H1 (cell line): ENCODE measurements around the gene KCNMA1. TPM values are rescaled to one million over a fixed set of nuclear protein-coding genes. Genes with fewer than 3 reads are reported as not detected.

Source experiments
- CTCF ChIA-PET: fragments of 300-600 bp; sonication (Branson Sonifier 250); formaldehyde crosslinking; loops from one replicate; lab custom pipeline; 2021; ENCODE audit not compliant: partially characterized antibody; lab: Charles Lee
- POLR2A ChIA-PET: fragments of 300-600 bp; sonication (Branson Sonifier 250); formaldehyde crosslinking; loops from one replicate; lab custom pipeline; 2021; ENCODE audit warnings: inconsistent platforms; ENCODE audit not compliant: partially characterized antibody; lab: Charles Lee
- DNase-seq, 2 experiments: peaks; one replicate each; pipeline versions ENCODE4 v3.0.0 to v3.0.0-alpha.2; 2010 to 2022; ENCODE audit warnings: low spot score in 2 of 2, low read depth in 1 of 2, mixed read lengths in 1 of 2
- FAIRE-seq: peaks from 2 replicates; lab custom pipeline; 2011; peaks lifted over from hg19 to GRCh38; lab: Jason Lieb, UNC
- H2AFZ ChIP-seq: 2 replicates; pipeline ENCODE4 v1.8.1; 2012; ENCODE audit warnings: low read length, inconsistent platforms
- H2AK5ac ChIP-seq: 2 replicates; pipeline ENCODE4 v1.6.1; 2013; ENCODE audit warnings: low read depth, low read length
- H2BK120ac ChIP-seq: replicated peaks from 2 replicates; pipeline ENCODE3; 2013; ENCODE audit warnings: low read depth, low read length, inconsistent platforms
- H2BK12ac ChIP-seq: 2 replicates; pipeline ENCODE4 v1.6.1; 2013; ENCODE audit warnings: low read depth, low read length
- H2BK15ac ChIP-seq: 2 replicates; pipeline ENCODE4 v1.6.1; 2013; ENCODE audit warnings: low read length
- H2BK20ac ChIP-seq: 2 replicates; pipeline ENCODE4 v1.6.1; 2013; ENCODE audit warnings: low read length
- H2BK5ac ChIP-seq: 2 replicates; pipeline ENCODE4 v1.6.1; 2013; ENCODE audit warnings: low read depth, low read length
- H3K14ac ChIP-seq: 2 replicates; pipeline ENCODE4 v1.6.1; 2013; ENCODE audit warnings: inconsistent platforms; ENCODE audit not compliant: insufficient read length
- H3K18ac ChIP-seq: 2 replicates; pipeline ENCODE4 v1.6.1; 2013; ENCODE audit warnings: low read length; ENCODE audit errors: extremely low read depth
- H3K23ac ChIP-seq: 2 replicates; pipeline ENCODE4 v1.6.1; 2013; ENCODE audit warnings: inconsistent platforms; ENCODE audit not compliant: insufficient read length
- H3K23me2 ChIP-seq: 2 replicates; pipeline ENCODE4 v1.6.1; 2013; ENCODE audit warnings: low read depth, low read length
- H3K27ac ChIP-seq: 2 replicates; pipeline ENCODE4 v1.6.1; 2011; ENCODE audit warnings: low read depth, low read length, inconsistent platforms
- H3K27me3 ChIP-seq, 4 experiments: replicated peaks in 1 of 4; 1 replicate in 1 of 4; 2 replicates in 3 of 4; pipeline versions ENCODE4 v1.6.1 to v1.8.1; 2011 to 2013; ENCODE audit warnings: low read length in 3 of 4, mild to moderate bottlenecking in 3 of 4, inconsistent platforms in 2 of 4, mixed read lengths in 2 of 4, moderate library complexity in 1 of 4; ENCODE audit not compliant: control insufficient read depth in 3 of 4, insufficient read depth in 3 of 4; ENCODE audit errors: extremely low read depth in 1 of 4
- H3K36me3 ChIP-seq, 4 experiments: 2 replicates each; pipeline versions ENCODE4 v1.6.1 to v1.8.1; 2011 to 2013; ENCODE audit warnings: mild to moderate bottlenecking in 4 of 4, low read length in 3 of 4, moderate library complexity in 2 of 4, control low read depth in 1 of 4, inconsistent platforms in 1 of 4; ENCODE audit not compliant: insufficient read depth in 4 of 4, control insufficient read depth in 2 of 4
- H3K4ac ChIP-seq: replicated peaks from 2 replicates; pipeline ENCODE3; 2013; ENCODE audit warnings: low read length, low read depth, mixed read lengths, inconsistent platforms; ENCODE audit not compliant: insufficient read length
- H3K4me1 ChIP-seq, 4 experiments: replicated peaks in 1 of 4; 1 replicate in 1 of 4; 2 replicates in 3 of 4; pipeline versions ENCODE4 v1.6.1 to v1.8.1; 2011 to 2013; ENCODE audit warnings: low read length in 3 of 4, inconsistent platforms in 2 of 4, mixed read lengths in 1 of 4; ENCODE audit not compliant: insufficient read depth in 4 of 4, control insufficient read depth in 3 of 4
- H3K4me2 ChIP-seq, 2 experiments: 2 replicates each; pipeline versions ENCODE4 v1.6.1 to v1.8.1; 2011 to 2013; ENCODE audit warnings: low read depth in 2 of 2, low read length in 2 of 2, control low read depth in 1 of 2, inconsistent platforms in 1 of 2, mild to moderate bottlenecking in 1 of 2; ENCODE audit not compliant: insufficient read depth in 1 of 2
- H3K4me3 ChIP-seq, 4 experiments: fragments of 200-600, 300-600 bp in 1 of 4; sonication (generic), shearing (Covaris generic), sonication (Bioruptor Twin) in 1 of 4; 2 replicates each; pipeline versions ENCODE4 v1.5.1 to v1.8.1; 2011 to 2016; ENCODE audit warnings: low read length in 4 of 4, low read depth in 3 of 4, control low read depth in 2 of 4, inconsistent platforms in 2 of 4, mild to moderate bottlenecking in 2 of 4, mixed read lengths in 1 of 4, moderate library complexity in 1 of 4; ENCODE audit not compliant: insufficient read depth in 2 of 4; ENCODE audit errors: extremely low read depth in 1 of 4
- H3K56ac ChIP-seq: replicated peaks from 2 replicates; pipeline ENCODE3; 2013; ENCODE audit warnings: low read depth, mild to moderate bottlenecking, mixed read lengths, low read length, inconsistent platforms; ENCODE audit not compliant: insufficient read length
- H3K79me1 ChIP-seq: 2 replicates; pipeline ENCODE4 v1.6.1; 2013; ENCODE audit warnings: low read depth, low read length, control low read depth
- H3K79me2 ChIP-seq, 2 experiments: 2 replicates each; pipeline versions ENCODE4 v1.6.1 to v1.8.1; 2012 to 2013; ENCODE audit warnings: low read length in 2 of 2, mild to moderate bottlenecking in 2 of 2, inconsistent platforms in 1 of 2; ENCODE audit not compliant: insufficient read depth in 2 of 2, control insufficient read depth in 1 of 2
- H3K9ac ChIP-seq, 4 experiments: replicated peaks in 1 of 4; 1 replicate in 1 of 4; 2 replicates in 3 of 4; pipeline versions ENCODE4 v1.6.1 to v1.8.1; 2011 to 2013; ENCODE audit warnings: low read depth in 3 of 4, low read length in 3 of 4, control low read depth in 2 of 4, mild to moderate bottlenecking in 2 of 4, moderate library complexity in 2 of 4, inconsistent platforms in 1 of 4; ENCODE audit errors: extremely low read depth in 1 of 4
- H3K9me3 ChIP-seq, 2 experiments: 2 replicates each; pipeline versions ENCODE4 v1.6.1 to v1.8.1; 2012 to 2013; ENCODE audit warnings: mild to moderate bottlenecking in 2 of 2, moderate library complexity in 2 of 2, control low read depth in 1 of 2, inconsistent platforms in 1 of 2, low read depth in 1 of 2, low read length in 1 of 2, mixed read lengths in 1 of 2; ENCODE audit not compliant: insufficient read depth in 2 of 2
- H4K20me1 ChIP-seq, 2 experiments: replicated peaks in 1 of 2; 2 replicates each; pipeline versions ENCODE3 to v1.8.1; 2011 to 2013; ENCODE audit warnings: inconsistent platforms in 2 of 2, low read length in 2 of 2, mild to moderate bottlenecking in 1 of 2; ENCODE audit not compliant: insufficient read depth in 2 of 2, control insufficient read depth in 1 of 2
- H4K5ac ChIP-seq: 2 replicates; pipeline ENCODE4 v1.6.1; 2013; ENCODE audit warnings: low read length, low read depth, mixed read lengths, inconsistent platforms; ENCODE audit not compliant: insufficient read length
- H4K8ac ChIP-seq: 2 replicates; pipeline ENCODE4 v1.8.0; 2013; ENCODE audit warnings: mild to moderate bottlenecking, moderate library complexity, low read length, inconsistent platforms; ENCODE audit not compliant: insufficient read depth; ENCODE audit errors: extremely low read depth
- H4K91ac ChIP-seq: replicated peaks from 2 replicates; pipeline ENCODE3; 2013; ENCODE audit warnings: low read length, mixed read lengths, inconsistent platforms; ENCODE audit not compliant: insufficient read length
- ASH2L ChIP-seq: fragments of 200-600, 300-600 bp; sonication (generic); IDR thresholded peaks from one replicate; pipeline ENCODE4 v1.7.1; 2017; ENCODE audit warnings: low read length
- BCL11A ChIP-seq, 2 experiments: IDR thresholded peaks; one replicate each; pipeline ENCODE4 v1.6.1; 2011; ENCODE audit warnings: low read depth in 2 of 2, low read length in 2 of 2, mild to moderate bottlenecking in 2 of 2
- CBX5 ChIP-seq: fragments of 300-800, 300-1000 bp; sonication (generic); IDR thresholded peaks from 2 replicates; pipeline ENCODE4 v1.7.1; 2016; ENCODE audit warnings: antibody characterized with exemption, low read length, low read depth
- CHD1 ChIP-seq: IDR thresholded peaks from 2 replicates; pipeline ENCODE4 v1.6.1; 2012; ENCODE audit warnings: low read depth, low read length, improper control_type of control experiment
- CHD2 ChIP-seq: IDR thresholded peaks from 2 replicates; pipeline ENCODE4 v1.6.1; 2012; ENCODE audit warnings: low read length, improper control_type of control experiment
- EGR1 ChIP-seq: IDR thresholded peaks from 2 replicates; pipeline ENCODE4 v1.6.1; 2011; ENCODE audit warnings: low read depth, low read length, borderline replicate concordance
- EZH2 ChIP-seq: fragments of 200-600 bp; sonication (generic); IDR thresholded peaks from 2 replicates; pipeline ENCODE4 v1.7.1; 2012; ENCODE audit warnings: low read depth, mild to moderate bottlenecking, moderate library complexity, low read length, inconsistent platforms; ENCODE audit not compliant: severe bottlenecking
- NANOG ChIP-seq: IDR thresholded peaks from 2 replicates; pipeline ENCODE4 v1.6.1; 2011; ENCODE audit warnings: low read length, low read depth, mild to moderate bottlenecking, inconsistent platforms; ENCODE audit not compliant: insufficient read depth, poor library complexity, severe bottlenecking
- POLR2AphosphoS5 ChIP-seq: IDR thresholded peaks from 2 replicates; pipeline ENCODE4 v1.6.1; 2011; ENCODE audit warnings: low read depth, low read length
- RBBP5 ChIP-seq: IDR thresholded peaks from 2 replicates; pipeline ENCODE4 v1.7.1; 2012; ENCODE audit warnings: low read depth, mild to moderate bottlenecking, inconsistent platforms, low read length, moderate library complexity, borderline replicate concordance
- RNF2 ChIP-seq: fragments of 200-900, 300-1000 bp; sonication (generic); IDR thresholded peaks from 2 replicates; pipeline ENCODE4 v1.7.1; 2016; ENCODE audit warnings: borderline replicate concordance, low read depth, mild to moderate bottlenecking, antibody characterized with exemption, low read length; ENCODE audit not compliant: poor library complexity, severe bottlenecking; ENCODE audit errors: missing control alignments
- TBP ChIP-seq: IDR thresholded peaks from 2 replicates; pipeline ENCODE4 v1.6.1; 2011; ENCODE audit warnings: low read depth, low read length, improper control_type of control experiment
- YY1 ChIP-seq: IDR thresholded peaks from 2 replicates; pipeline ENCODE4 v1.6.1; 2011; ENCODE audit warnings: low read depth, mild to moderate bottlenecking, low read length
- ZNF274 ChIP-seq: IDR thresholded peaks from 2 replicates; pipeline ENCODE4 v1.7.0; 2012; ENCODE audit warnings: low read length, borderline replicate concordance; ENCODE audit errors: extremely low read depth
- WGBS, 2 experiments: shearing (Covaris generic) in 1 of 2; methylation state at CpG; one replicate each; pipeline versions ENCODE4 v1.1.6 to v1.1.7; 2013 to 2015; ENCODE audit warnings: low lambda C conversion rate in 2 of 2, mixed read lengths in 2 of 2, inconsistent platforms in 1 of 2, low coverage in 1 of 2, missing lambda C conversion rate in 1 of 2; ENCODE audit not compliant: insufficient replicate concordance in 2 of 2, insufficient coverage in 1 of 2, insufficient read length in 1 of 2; ENCODE audit errors: extremely low coverage in 1 of 2, missing lambda C conversion rate in 1 of 2; 5-methylcytosine and 5-hydroxymethylcytosine counted together
- polyA plus RNA-seq, 7 experiments: library from polyadenylated mRNA; depleted of rRNA in 3 of 7; stranded (reverse) in 5 of 7; unstranded in 2 of 7; fragments of >200 nt in 5 of 7; fragments of 200-250 nt in 2 of 7; gene quantifications; 1 replicate in 5 of 7; 2 replicates in 1 of 7; 4 replicates in 1 of 7; pipeline versions ENCODE4 v1.2.1 to v1.2.3, GENCODE V29; 2011 to 2013; ENCODE audit warnings: missing spikeins in 2 of 7, mixed read lengths in 2 of 7
- total RNA-seq: library from RNA; stranded (reverse); fragmentation: NEBNext Ultra II Directional; extraction: Animal tissue kit (Norgen Biotek cat#: 25700); gene quantifications from 2 replicates; pipeline ENCODE4 v1.2.1, GENCODE V29; 2021

Gene KCNMA1
- total and polyA plus RNA-seq, 2 of the 8 experiments (the other 6 are each of a cell fraction or from before 2014, with no cell fraction given) = 10.2 to 11.1 TPM

DNA sequence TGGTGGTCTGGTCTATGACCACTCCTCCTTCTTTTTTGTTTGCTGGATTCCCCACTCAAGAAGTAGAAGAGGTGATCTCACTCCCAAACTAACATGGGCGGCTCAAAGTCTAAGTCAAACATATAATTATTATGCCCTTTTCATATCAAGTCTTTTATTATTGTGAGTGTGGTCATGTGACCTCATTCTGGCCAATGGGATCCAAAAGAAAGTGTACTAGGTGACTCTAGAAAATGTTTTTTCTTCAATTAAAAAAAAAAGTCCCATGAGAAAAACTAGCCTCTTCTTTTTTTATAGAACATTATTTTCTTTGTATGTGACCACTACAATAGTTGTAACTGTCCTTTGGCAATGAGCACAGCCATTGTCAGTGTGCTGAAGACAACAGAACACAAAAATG is 772.7 kb downstream of the KCNMA1 start:
- Histone ChIP-seq H3K23me2 (no peaks in the 10 kb centered on the region), H4K91ac (no peak overlapping the region), H3K79me2 (no peaks in the 10 kb centered on the region), H2BK20ac (no peak overlapping the region), H2BK15ac (no peak overlapping the region), H3K79me1 (no peaks in the 10 kb centered on the region), H4K20me1 (no peaks in the 10 kb centered on the region), H2BK5ac (no peak overlapping the region), H3K9ac (no peak overlapping the region), H3K56ac (no peak overlapping the region), H3K27ac (no peak overlapping the region), H3K4ac (no peak overlapping the region), H3K9me3 (no peaks in the 10 kb centered on the region), H2BK120ac (no peak overlapping the region), H3K23ac (no peak overlapping the region), H2AFZ (no peak overlapping the region), H3K18ac (no peak overlapping the region), H3K4me3 (no peak overlapping the region), H3K27me3 (no peaks in the 10 kb centered on the region), H4K5ac (no peak overlapping the region), H3K4me2 (no peak overlapping the region), H3K14ac (no peak overlapping the region), H3K4me1 (no peaks in the 10 kb centered on the region), H2BK12ac (no peak overlapping the region), H2AK5ac (no peak overlapping the region), H4K8ac (no peak overlapping the region), H3K36me3 (no peaks in the 10 kb centered on the region)
- DNase-seq (no peak), FAIRE-seq (no peak)
- ChIA-PET POLR2A (no interaction called here), CTCF (interaction anchor here (0.7 kb wide), 1 partner anchor 110 kb away, joined by 3 read pairs; no protein-coding TSS in a partner anchor)
- TF ChIP-seq EZH2 (no peak), TBP (no peak), RNF2 (no peak), ZNF274 (no peak), CHD2 (no peak), CHD1 (no peak), CBX5 (no peak), RBBP5 (no peak), YY1 (no peak), NANOG (no peak), POLR2AphosphoS5 (no peak), EGR1 (no peak), BCL11A (IDR thresholded peaks at IDR 0.05; ENCODE audit: low read depth in 2 of 2, low read length in 2 of 2) (no peak), ASH2L (no peak)
- WGBS, 2 experiments = 92% methylated on average over 1 of the region's 1 CpG; no CpG with 5 or more reads in 1 of the 2 experiments
